Urothelium cell line (cell line): ENCODE results near the gene GRID1.

Experiments
- DNase-seq: peaks from one replicate; pipeline ENCODE4 v3.0.0; 2011; ENCODE audit warnings: low spot score, mixed read lengths
- FAIRE-seq: peaks from 2 replicates; lab custom pipeline; 2011; peaks lifted over from hg19 to GRCh38; lab: Jason Lieb, UNC

The GRID1 gene

DNA sequence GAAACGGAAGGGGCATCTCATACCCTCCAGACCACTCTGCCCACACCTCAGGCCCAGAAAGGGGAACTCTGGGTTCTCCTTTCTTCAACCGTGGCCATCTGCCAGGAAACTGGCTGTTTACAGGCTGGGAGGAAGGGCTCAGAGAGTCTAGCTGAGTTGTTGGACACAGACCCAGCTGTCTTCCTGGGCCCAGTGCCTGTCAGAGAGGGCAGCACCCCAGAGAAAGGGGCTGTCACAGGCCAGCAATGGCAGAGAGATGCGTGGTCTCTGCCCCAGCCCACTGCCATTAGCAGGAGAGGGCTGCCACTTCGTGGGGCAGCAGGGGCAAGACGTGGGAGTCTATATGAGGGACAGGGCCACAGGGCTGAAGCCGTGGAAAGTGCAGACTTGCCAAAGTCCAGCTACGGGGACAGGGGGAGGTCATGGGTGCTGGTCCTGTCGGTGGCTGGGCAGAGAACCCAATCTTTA is 11.0 kb downstream of the GRID1 start:
- FAIRE-seq (no peak), DNase-seq (no peak)

DNA sequence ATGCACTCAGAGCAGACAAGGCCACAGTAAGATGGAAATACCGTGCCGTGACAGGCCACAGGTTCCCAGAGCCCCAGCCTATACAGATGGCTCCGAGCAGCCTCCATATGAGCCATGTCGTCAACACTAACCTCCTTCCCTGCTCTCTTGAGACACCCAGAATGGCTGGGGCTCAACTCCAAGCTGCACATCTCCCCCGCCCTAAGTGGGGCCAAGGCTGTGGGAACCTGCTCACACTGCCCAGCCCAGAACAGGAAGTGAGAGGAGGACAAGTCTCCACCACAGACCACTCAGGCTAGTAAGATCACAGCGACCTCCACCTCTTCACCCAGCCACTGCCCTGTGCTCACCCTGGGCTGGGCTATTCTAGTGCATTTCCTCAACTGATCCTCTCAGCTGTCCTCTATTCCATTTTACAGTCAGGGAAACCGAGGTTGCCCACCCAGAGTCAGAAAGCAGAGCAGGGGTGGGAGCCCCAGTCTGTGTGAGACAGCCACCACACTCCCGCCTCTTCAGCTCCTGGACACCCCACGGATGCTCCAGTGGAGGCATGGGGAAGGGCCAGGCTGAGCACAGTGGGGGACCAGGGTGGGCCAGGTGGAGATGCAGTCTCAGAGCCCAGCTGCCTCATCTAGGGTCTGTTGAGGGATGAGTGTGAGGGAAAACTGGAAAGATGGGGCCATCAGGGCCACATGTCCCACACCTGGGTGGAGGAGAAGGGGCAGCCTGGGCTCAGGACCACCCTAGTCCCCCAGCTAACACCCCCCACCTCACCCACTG is 11.6 kb downstream of the GRID1 start:
- DNase-seq (no peak), FAIRE-seq (no peak)

DNA sequence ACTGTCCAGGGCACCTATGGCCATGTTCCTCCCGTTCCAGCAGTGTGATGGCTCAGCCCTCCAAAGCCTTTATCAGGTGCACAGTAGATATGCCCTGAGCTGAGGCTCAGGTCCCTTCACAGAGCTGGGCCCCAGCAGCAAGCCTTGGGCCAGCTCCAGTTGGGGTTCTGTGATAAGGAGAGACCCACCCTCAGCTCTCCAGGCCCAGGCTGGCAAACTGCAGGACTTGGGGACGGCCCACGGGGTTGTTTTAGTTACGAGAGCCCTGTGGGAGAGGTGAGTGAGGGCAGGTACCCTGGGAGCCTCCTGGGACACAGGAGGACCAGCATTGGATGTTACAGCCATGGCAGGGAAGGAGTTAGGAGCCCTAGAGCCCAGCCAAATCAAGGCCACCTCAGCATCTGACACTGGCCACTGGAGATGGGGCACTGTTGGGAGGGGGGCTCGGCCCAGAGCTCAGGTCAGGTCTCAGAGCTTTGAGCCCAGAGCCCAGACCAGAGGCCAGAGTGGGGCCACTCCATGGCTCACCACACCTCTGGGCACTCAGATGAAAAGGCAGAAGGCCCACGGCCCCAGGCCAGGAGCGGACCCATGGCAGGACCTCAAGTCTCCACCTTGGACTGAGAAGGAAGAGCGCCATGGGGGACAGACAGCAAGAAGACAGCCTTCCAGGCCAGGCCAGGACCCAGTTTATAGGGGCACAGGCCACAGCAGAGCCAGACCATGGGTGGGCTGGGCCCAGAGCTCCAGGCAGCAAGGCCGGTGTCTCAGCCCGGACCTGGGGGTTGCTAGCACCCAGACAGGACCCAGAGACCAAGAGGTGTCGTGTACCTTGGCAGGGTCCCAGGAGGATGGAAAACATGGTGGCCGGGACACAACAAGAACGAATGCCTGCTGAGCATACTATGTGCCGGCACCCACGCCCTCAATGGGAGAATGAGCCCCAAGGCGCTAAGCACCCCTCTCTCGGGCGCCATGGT is 12.8 kb downstream of the GRID1 start:
- DNase-seq = no peak
- no peak for FAIRE-seq

DNA sequence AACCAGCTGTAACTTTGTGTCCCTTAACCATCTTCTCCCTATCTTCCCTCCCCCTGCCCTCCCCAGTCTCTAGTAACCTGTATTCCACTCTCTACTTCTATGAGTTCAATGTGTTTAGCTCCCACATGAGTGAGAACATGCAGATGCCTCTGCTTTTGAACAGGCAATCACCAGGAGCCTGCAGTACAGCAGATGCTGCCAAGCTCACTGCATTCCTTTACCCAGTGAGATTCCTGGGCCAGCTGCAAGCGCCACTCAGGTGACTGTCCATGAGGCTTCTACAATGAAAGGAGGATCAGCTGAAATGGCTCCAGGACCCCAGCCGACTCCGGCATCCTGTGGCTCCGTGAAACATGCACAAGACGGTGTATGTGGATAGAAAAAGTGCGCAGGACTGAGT is 15.7 kb downstream of the GRID1 start:
- FAIRE-seq = no peak
- DNase-seq = no peak

DNA sequence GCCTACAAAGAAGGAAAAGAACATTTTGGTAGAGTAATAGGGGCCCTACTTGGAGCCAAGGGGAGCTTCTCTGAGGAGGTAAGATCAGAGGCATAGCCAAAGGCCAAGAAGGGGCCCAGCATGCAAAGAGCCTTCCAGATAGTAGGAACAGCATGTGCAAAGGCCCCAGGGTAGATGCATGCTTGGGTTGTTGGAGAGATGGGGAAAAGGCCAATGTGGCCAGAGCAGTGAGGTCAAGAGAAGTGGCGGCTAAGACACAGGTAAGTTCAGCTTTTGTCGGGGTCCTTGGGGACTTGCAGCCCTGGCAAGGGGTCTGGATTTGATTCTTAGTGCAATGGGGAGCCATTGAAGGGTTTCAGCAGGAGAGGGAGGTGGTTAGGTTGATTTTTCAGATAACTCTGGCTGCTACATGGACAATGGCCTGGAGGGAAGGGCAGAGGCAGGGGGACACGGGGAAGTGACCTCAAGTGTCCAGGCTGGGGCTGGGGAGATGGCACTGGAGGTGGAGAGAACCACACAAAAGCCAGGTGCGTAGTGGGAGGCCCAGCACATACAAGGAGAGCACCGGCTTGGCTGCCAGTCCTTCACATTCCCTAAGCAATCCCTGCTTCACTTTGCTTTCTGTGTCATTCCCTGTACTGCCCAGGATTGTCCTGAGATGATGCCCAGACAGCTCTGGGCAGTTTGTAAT is 16.5 kb downstream of the GRID1 start:
- no peak for FAIRE-seq
- no peak for DNase-seq

DNA sequence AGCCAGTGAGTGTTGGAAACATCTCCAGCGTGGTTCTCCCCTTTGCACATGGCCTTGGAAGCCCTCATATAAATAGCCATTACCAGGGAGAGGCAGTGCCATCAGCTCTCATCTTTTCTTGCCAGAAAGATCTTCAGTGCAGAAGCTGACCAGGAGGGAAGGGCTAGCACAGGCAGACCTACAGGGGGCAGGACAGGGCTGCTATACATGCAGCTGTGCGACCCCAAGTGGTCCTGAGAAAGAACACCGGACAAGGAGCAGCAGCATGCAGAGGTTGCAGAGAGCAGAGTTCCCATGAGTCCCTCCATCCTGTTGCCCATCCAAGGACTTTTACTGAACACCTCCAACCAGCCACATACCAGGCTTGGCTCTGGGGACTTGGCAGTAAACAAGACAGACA is 17.1 kb downstream of the GRID1 start:
- FAIRE-seq = no peak

DNA sequence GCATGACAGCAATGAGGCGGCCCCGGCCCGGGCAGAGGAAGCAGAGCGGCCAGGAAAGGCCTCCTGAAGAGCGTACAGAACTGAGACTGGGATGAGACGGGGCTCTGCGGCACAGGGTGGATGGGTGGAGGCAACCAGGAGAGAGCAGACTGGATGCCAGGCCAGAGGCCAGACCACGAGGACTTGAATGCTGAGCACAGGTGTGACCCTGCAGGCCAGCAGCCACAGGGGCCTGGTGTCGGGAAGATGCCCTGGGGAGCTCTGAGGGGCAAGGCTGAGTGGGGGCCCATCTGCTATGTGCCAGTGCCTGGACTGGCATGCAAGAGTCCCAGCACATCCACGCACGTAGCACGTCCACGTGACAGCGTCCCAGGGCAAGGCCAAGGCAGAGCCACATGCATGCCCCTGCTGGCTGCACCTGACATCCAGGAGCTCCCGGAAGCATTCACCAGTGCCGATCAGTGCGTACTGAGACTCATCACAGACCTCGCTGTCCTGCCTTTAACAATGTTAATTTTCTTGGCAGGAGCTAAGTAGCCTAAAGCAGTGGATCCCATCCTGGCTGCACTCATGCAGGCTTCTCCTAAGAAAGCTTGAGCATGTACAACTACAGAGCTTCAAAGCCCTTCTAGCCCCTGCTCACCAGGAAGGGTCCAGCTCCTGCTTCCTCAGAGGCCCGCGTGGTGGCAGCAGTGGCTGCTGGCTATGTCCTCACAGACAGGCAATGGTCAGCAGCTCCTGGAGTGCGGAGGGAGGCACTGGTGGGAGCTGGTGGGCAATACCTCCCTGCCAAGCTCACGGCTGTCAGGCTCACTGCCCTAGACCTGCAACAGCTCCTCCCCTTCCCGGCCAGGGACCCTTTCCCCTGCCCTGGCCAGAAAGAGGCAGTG is 18.0 kb downstream of the GRID1 start:
- DNase-seq (no peak), FAIRE-seq (peak; percentile 79)

More for the DNA sequence above, 17.1 kb downstream of the GRID1 start:
- peak; percentile 60 for DNase-seq

DNA sequence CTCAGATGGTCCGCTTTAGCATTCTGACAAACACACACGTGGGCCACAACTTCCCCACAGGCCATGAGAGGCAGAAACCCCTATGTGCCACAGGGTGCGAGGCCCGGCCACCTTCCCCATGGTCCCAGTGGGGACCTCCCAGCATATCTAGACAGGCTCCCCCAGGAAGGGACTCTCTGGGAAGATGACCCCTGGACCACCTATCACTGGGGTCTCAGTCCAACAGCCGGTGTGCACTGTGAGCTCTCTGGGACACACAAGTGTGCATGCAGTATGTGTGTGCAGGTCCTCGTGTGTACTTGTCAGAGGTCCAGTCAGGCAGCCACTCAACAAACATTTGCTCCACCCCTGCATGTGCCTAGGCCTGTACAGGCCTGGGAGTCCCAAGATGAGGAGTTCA is 18.7 kb downstream of the GRID1 start:
- DNase-seq (no peak), FAIRE-seq (no peak)

DNA sequence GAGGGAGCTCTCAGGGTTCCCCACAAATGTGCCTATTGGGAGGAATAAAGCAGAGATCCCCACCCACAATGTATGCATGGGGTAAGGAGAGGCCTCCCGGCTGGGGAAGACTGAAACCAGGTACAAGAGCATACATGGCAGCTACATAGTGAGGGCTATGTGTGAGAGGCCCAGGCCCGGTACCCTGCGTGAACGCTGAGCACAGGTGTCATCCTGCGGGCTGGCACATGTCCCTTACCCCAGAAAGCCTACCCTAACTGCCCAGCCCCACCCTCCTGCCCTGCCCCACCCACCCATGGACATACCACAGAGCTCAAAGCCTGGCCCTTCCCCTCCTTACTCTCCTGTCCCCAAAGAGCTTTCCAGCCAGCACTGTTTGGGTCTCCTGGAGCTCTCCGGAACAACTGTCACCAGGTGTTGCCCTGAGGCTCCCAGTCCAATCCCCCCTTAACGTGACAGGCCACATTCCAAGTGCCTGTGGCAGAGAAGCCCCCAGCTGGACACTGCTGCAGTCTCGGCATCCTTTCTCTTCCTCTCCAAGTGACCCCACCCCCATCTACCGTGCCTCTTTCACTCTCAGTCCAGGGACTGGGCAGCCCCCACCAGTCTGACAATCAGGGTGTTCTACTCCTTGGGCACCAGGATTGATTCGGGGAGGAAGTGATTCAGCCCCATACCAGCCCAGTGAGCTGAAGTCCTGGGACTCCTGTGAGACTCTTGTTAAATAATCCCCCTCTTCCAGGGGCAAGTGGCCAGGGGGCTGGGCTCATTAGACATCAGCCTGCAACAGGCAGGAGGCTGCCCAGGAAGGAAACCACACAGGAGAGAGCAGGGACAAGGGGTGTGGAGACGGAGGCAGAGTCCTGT is 19.6 kb downstream of the GRID1 start:
- DNase-seq (no peak), FAIRE-seq (no peak)

DNA sequence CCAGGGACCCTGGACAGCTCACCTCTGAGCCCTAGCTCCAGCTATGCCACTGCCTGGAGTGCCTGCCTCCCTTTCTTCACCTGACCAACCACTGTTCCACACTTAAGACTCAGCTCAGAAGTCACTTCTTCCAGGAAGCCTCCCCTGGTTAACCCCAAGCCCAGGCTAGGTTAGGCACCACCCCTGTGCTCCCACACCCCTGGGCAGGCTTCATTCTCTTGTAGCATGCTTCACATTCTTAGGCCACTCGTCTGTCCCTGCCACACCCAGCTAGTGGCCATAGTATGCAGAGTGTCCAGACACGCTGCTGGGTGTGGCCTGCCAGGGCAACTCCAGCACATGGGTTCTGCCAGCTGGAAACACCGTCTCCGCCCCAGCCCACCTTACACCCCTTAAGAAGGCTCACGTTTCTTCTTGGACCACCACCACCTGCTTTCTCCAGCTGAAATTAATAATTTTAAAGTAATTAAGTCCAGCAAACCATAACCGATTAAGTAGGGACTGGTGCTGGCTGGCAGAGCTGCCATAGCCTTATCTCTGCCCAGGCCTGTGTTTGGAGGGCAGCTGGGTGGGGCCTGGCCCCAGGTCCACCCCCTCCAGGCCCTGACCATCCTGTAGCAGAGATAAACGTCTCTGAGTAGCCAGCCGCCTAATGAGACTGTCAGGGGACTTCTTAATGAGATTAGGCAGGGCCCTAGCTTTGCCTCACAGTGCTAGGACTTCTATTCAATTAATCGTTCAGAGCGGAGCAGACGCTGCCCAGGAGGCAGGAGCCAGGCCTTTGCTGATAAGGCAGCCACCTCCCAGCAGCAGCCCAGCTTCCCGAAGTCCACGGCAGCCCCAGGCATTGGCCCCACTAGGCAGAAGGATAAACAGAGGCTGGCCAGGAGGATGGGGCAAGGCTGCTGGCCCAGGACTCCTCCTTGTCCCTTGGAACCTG is 20.5 kb downstream of the GRID1 start:
- peak; percentile 82 for FAIRE-seq
- peak; percentile 45 for DNase-seq

DNA sequence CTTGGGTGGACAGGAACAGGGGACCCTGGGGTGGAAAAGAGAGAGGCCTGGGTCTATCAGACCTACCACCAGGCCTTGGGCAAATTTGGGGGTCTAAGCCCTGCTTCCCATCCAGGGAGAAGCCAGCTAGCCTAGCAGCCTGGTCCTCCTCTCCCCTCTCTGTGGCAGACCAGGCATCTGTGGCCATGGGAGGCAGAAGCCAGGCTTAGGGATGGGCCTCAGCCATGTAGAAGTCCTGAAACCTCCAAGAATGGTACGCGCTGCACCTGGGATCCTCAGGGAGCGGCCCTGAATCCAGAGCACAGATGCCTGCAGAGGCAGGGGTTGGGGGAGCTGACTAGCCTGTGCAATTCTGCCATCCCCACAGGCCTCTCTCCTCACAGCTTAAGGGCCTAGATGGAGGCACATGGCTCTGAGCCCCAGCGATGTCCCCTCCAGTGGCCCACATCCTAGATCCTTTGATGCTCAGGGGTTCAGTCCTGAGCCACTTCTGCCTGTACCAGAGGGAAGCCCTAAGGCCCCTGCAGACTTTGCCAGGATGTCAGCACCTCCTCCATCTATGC is 21.2 kb downstream of the GRID1 start:
- no peak for FAIRE-seq

DNA sequence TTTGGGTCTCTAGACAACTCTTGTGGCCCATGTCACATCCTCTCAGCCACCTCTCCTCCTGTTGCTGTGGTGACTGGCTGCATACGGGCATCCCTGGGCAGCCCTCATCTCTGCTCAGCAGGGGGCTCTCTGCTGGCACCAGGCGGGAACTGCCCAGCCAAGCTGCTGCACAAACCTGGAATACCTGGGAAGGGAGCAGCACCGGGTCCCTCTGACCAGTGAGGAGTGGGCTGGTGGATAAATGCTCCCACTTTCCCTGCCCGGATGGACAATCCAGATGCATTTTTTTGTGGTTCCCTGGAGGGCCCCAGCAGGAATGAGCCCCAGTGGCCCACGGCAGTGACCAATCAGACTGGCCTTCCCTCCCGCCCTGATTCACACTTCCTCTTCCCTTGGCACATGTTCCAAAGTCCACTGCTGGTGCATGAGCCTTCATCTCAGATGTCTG is 21.9 kb downstream of the GRID1 start:
- DNase-seq = no peak
- peak; percentile 13 for FAIRE-seq

More for the DNA sequence above, 21.2 kb downstream of the GRID1 start:
- DNase-seq = no peak

DNA sequence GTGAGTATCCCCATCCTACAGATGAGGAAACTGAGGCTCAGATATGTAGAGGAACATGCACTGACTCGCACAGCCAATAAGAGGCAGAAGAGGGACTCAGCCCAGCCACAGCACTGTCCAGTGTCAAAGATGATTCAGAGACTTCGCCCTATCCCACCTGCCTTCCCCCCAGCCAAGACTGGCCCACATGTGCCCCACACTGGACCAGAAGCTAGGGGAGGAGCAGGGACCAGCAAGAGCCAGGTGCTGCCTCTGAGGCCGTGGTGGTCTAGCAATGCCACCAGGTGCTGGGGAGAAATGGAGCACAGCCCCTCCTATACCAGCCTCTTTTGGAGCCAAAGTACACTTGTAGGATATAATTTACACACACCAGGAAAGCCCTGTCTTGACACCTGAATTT is 22.3 kb downstream of the GRID1 start:
- FAIRE-seq (no peak), DNase-seq (no peak)

DNA sequence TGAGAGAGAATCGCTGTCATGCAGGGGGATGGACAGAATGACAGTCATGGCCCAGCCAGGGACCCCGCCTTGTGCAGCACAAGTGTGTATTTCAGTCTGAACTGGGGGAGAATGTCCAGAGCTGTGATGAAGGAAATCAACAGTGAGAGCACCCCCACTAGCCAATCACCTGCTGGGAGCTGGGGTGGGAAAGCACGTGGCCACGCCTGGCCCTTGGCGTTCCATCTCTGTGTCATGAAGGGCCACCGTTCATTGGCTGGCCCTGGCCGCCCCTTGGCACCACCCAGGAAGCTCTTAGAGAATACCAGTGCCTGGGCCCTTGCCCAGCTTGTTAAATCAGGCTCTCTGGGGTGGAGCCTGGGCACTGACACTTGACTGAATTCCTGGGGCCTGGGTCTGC is 22.8 kb downstream of the GRID1 start:
- no peak for FAIRE-seq
- DNase-seq = no peak

DNA sequence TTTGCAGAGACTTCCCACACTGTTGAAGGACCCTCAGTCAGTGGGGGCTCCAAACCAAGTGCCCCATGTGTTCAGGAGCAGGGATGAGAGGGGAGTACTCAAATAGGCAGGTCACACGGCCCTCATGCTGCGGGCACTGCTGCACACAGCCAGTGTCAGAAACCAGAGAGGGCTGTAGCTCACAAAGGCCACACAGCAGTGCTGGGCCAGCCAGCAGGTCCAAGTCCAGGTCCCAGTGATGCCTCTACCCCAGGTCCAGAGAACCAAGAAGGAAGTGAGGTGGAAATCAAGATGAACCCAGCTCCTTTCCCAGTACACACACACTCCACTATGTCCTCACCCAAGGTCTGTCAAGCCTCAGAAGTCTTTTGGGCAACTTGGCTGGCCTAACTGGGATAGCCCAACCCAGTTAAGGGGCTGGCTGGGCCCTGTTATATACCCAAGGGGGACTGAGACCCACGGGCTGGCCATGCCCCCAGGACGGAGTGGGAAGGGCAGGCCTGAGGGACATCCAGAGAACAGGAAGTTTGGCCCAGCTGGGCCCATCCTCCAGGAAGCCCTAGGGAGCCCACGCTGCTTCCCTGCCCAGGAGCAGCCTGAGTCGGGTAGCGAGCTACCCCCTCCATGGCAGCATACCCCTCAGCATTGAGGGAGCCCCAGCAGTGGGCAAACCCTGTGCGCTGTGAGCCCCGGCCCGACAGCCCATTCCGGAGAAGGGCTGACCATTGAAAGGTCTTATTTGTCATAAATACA is 24.3 kb downstream of the GRID1 start:
- DNase-seq (no peak), FAIRE-seq (no peak)

DNA sequence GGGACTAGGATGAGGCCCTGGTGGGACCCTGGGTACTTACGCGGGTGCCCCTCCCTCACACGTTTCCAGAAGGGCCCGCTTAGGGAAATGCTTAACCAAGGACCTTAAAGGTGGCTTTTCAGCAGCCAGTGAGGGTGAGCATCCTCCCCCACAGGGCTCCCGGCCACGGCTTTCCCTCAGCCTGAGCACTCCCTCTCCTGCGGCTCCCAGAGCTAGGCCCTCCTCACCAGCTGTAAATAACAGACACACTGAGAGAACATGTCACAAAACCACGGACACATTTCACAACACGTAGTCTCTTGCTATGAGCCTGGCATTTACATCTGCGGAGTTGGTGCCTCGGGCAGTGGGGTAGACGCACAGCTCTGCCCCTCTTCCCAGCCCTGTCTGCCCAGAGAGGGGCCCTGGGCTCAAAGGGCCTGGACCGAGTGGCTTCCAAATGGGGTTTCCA is 25.2 kb downstream of the GRID1 start:
- DNase-seq = no peak
- FAIRE-seq = no peak

DNA sequence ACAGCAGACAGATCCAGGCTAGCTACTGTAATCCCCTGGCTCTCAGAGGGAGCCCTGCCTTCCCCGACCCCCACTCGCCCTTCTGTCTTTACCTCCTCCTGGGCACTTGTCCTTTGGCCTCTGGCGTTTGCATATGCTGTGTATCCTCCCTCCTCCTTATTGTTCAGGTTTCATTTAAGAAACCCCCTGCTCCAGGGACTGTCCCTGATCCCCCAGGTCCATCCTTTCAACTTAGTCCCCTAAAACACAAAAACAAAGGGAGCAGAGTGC is 25.7 kb downstream of the GRID1 start:
- no peak for DNase-seq
- no peak for FAIRE-seq
